Glomerular visceral epithelial cell (primary cell): ENCODE data around the gene CBLN1.
"Not testable (repeated sequence)": the region's sequence is repeated elsewhere in the genome, so short reads cannot be mapped to it uniquely, and the experiment has no call there.

Experiments
- DNase-seq: peaks from one replicate; pipeline ENCODE4 v3.0.0-alpha.2; 2016; ENCODE audit errors: extremely low spot score

CBLN1 gene

GRCh38 chr16:49277766-49278566 lies 3.7 kb downstream of the CBLN1 start:
- DNase-seq, result no peak

GRCh38 chr16:49277386-49277742 lies 4.3 kb downstream of the CBLN1 start:
- no peak for DNase-seq

GRCh38 chr16:49276646-49277385 lies 4.8 kb downstream of the CBLN1 start:
- no peak for DNase-seq

GRCh38 chr16:49275870-49276269 lies 5.8 kb downstream of the CBLN1 start:
- no peak for DNase-seq

GRCh38 chr16:49275050-49275730 lies 6.4 kb downstream of the CBLN1 start:
- no peak for DNase-seq

- no peak for DNase-seq
Observed at GRCh38 chr16:49274591-49274990, 7.0 kb downstream of the CBLN1 start.

- no peak for DNase-seq
Observed at GRCh38 chr16:49273771-49274170, 7.9 kb downstream of the CBLN1 start.

GRCh38 chr16:49271363-49271762 lies 10.3 kb downstream of the CBLN1 start:
- DNase-seq, result no peak

GRCh38 chr16:49269201-49269600 lies 12.4 kb downstream of the CBLN1 start:
- no peak for DNase-seq

GRCh38 chr16:49268667-49269066 lies 13.0 kb downstream of the CBLN1 start:
- no peak for DNase-seq

GRCh38 chr16:49262501-49262900 lies 19.1 kb downstream of the CBLN1 start:
- DNase-seq, result no peak

GRCh38 chr16:49261930-49262329 lies 19.7 kb downstream of the CBLN1 start:
- DNase-seq, result no peak

- DNase-seq, result no peak
Observed at GRCh38 chr16:49260956-49261530, 20.6 kb downstream of the CBLN1 start.

GRCh38 chr16:49260253-49260652 lies 21.4 kb downstream of the CBLN1 start:
- no peak for DNase-seq

GRCh38 chr16:49259330-49259729 lies 22.3 kb downstream of the CBLN1 start:
- DNase-seq, result no peak

GRCh38 chr16:49250689-49251088 lies 30.9 kb downstream of the CBLN1 start:
- DNase-seq, result no peak

GRCh38 chr16:49248227-49248626 lies 33.4 kb downstream of the CBLN1 start:
- no peak for DNase-seq

GRCh38 chr16:49236216-49236615 lies 45.4 kb downstream of the CBLN1 start:
- DNase-seq, result no peak

- not testable (repeated sequence) for DNase-seq
Observed at GRCh38 chr16:49228335-49228734, 53.3 kb downstream of the CBLN1 start.
